ENCODE results near the gene NUDT14.

Gene NUDT14

DNA sequence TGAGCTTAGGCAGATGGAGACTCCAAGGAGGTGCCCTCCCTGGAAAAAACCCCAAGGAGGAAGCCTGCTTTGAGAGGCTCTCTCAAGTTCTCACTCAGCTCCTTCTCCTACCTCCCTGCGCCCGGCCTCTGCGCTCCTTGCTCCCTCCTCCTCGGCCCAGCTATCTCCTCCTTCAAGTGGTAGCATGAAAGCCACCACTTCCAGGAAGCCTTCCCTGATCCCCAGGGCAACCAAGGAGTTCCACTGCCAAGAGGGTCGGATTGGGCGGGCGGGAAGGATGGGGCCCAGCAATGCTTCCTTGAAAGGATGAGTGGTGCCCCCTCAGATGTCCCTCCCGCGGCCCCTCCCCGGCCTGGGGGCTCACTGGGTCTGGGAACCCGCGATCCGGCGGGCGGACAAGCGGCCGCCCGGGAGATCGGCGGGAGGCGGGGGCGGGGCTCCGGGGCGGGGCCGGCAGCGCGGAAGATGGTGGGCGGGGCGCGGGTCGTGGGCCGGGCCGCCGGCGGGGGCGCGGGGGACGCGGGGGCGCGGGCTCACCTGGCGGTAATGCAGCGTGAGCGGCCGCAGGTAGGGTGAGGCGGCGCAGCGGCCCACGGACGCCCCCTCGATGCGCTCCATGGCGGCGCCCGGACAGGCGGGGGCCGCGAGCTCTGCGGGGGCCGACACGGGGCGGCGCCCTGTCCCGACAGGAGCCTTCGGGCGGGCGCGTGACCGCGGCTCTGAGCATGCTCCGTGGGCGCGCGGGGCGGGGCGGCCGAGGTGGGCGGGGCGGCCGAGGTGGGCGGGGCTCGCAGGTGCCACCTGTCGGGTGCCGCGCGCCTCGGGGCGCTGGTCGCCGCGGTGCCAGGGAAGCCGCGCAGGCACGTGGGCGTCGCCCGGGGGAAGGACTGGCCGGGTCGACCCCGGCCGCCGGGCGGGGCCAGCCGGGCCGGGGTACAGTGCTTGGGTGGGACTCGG is at the start of gene NUDT14:
Gene NUDT14, minus strand, starts transcription at position 721 of the 957 bp plus-strand sequence. Its CDS starts 103 bp downstream, at position 618.
- DNase-seq (ENCODE audit: low read depth) = peak; percentile 65

DNA sequence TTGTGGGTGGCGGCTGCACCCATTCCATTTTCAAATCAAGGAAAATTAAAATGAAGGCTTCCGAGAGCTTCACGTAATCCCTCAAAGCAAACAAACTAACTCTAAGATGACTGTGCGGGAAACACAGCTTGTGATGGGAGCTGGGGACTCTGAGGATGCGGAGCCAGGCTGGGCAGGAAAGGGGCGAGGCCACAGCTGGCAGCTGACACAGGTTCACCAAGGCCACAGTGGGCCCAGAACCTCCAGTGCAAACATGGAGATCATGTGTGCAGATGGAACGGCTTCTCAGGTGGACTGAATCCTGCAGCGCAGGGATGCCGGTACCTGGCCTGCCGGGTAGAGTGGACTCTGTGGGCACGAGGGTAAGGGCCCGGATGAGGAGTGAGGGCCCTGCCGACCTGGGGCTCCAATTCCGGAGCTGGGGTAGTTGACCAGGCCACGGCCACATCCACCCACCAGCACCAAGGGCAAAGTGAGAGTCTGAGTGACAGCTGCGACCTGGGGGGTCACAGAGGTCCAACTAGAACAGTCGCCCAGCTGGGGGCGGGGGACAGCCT is 48.1 kb upstream of the NUDT14 start:
- DNase-seq (ENCODE audit: low read depth) = no peak

DNA sequence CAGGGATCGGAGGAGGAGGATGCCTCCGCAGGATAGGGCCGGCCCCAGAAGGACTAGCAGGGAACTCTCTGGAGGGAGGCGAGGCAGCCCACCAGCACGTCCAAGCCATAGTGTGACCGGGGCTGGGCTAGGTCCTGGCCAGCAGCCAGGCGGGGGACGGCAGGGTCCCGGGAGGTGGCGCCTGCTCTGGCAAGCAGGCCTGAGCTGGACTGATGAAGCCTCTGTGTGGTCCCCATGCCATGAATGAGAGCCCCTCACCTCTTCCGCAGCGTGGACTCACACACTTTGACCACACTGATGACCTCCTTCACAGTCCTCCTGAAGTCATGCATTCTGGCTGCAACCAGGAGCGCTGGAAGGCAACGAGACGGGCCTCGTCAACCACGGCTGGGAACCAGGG is 47.5 kb upstream of the NUDT14 start:
- DNase-seq (ENCODE audit: low read depth) = no peak

- DNase-seq (ENCODE audit: low read depth) = no peak
These were observed 46.2 kb upstream of the NUDT14 start for GRCh38 chr14:105227346-105227745.

DNA sequence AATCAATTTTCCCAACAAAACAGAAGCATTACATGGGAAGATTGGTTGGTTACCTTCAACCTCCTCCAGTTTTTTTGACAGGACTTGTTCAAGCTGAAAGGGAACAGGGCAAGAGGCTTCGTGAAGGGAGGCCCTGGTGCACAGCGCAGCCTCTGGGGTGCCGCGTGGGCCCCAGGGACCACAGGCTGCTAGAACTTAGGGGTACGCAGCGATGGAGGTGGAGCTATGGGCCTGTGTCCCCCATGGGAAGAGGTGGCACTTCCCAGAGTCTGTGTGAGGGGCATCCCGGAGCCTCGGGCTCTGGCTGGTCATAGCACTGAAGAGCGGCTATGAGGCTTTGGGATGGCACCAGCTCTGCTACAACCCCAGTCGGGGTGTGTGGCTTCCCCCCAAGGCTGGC is 45.1 kb upstream of the NUDT14 start:
- DNase-seq (ENCODE audit: low read depth) = no peak

DNA sequence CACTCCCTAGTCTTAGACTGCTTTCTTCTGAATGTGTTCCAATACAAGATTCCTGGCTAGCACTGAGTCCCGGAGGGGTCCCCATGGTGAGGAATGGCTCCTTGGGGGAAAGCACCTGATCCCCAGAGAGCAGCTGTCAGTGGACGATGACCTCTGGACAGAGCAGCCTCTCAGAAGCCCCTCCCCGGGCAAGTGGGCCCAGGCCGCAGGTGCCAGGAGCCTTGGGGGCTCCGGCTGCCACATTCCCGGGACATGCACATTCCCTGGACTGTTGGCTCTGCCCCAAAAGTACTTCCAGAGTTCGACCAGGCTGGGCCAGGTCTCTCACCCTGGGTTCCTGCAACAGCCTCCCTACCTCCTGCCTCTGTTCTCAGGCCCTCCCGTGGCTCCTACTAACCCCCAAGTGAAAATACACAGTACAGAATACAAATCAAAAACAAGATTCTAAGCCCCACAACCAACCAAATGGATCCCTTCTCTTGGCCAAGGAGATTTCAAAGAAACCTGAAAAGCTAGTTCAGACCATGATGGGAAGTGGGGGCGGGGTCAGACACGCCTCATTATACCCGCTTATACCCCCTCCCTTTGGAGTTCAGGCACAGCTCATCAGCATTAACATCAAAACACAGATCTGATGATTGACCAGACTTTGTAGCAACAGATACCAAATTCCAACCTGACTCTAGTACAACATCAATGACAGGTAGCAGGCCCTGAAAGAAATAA is 43.9 kb upstream of the NUDT14 start:
- DNase-seq (ENCODE audit: low read depth) = no peak

- no peak for DNase-seq (ENCODE audit: low read depth)
These were observed 42.8 kb upstream of the NUDT14 start for GRCh38 chr14:105223770-105224544.

- DNase-seq (ENCODE audit: low read depth) = no peak
These were observed 42.1 kb upstream of the NUDT14 start for GRCh38 chr14:105223260-105223659.

DNA sequence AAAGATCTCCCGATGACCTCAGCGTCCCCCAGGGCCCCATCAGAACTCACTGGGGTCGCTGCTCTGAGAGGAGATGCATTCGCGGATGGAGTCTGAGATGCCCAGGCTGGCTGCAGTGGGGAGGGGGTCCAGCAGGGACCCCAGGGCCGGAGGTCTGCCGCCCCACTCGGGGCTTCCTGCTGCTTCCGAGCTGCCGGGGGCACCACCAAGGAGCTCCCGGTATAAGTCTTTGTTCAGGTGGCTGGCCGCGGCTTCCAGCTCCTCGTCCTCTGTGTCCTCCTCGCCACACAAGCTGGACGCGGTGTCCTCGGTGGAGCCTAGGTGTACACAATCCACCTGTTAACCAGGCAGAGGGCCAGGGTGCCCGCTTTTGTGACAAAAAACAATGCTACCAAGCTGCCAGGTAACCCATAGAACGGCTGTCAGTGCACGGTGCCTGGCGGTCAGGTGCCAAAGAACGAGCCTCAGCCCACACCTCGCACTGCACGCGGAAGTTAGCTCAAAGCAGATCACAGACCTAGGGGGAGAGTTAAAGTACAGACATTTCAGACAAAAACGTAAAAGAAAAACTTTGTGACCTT is 40.6 kb upstream of the NUDT14 start:
- no peak for DNase-seq (ENCODE audit: low read depth)

DNA sequence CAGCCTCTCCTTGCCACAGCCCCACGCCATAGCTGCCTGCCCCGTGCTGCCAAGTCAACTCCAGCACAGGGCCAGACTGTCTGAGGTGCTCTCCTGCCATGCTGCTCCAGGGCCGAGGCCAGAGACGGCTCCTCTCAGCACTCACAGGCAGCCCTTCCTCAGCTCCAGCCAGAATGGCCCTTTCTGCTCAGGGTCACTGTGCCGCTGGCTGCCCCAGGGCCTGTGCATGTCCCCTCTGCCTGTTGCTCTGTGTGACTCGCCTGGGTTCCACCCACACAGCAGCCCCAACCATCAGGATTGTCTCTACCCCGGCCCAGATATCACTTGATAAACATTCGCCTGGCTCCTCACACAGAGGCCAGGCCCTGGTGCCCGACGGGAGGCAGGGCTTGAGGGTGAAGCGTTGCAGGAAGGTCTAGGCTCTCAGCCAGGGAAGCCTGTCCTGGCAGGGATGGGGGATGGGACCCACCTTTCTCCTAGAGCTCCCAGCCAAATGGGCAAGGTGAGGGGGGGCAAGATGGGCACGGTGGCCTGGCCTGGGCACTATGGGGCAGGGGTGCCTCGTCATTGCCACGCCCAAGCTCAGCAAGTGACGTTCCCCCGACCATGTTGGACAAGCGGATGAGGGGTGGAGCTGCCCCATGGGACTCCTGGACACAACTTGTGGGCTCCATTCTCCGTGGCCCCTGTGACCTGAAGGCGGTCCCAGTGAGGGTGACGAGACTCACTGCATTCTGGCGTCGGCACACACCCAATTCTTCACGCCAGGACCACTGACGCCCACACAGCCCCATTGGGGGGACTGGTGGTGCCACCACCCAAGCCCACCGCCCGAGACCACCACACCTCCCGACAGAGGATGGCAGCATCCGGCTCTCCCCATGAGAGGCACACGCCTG is 39.8 kb upstream of the NUDT14 start:
- DNase-seq (ENCODE audit: low read depth) = no peak

GRCh38 chr14:105219753-105220152 is 38.6 kb upstream of the NUDT14 start:
- DNase-seq (ENCODE audit: low read depth) = no peak

GRCh38 chr14:105219043-105219612 is 38.0 kb upstream of the NUDT14 start:
- DNase-seq (ENCODE audit: low read depth) = no peak

- DNase-seq (ENCODE audit: low read depth) = no peak
These were observed 37.5 kb upstream of the NUDT14 start for GRCh38 chr14:105218611-105219010.

- DNase-seq (ENCODE audit: low read depth) = no peak
These were observed 36.7 kb upstream of the NUDT14 start for GRCh38 chr14:105217774-105218173.

- no peak for DNase-seq (ENCODE audit: low read depth)
These were observed 35.6 kb upstream of the NUDT14 start for GRCh38 chr14:105216490-105217247.

DNA sequence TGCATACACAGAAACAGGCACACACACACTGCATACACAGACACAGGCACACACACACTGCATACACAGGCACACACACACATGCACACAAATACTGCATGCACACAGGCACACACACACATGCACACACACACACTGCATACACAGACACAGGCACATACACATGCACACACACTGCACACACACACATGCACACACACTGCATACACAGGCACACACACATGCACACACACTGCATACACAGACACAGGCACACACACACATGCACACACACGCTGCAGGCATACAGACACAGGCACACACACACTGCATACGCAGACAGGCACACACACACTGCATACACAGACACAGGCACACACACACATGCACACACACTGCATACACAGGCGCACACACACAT is 34.5 kb upstream of the NUDT14 start:
- DNase-seq (ENCODE audit: low read depth) = no peak

- no peak for DNase-seq (ENCODE audit: low read depth)
These were observed 33.3 kb upstream of the NUDT14 start for GRCh38 chr14:105214324-105214915.

- DNase-seq (ENCODE audit: low read depth) = no peak
These were observed 32.2 kb upstream of the NUDT14 start for GRCh38 chr14:105213361-105213760.

Measured in activated gamma-delta T cell treated with anti-CD3 and anti-CD28 coated beads, Interleukin-2, amount 50 U/mL, for 16 hours (primary cell).